Stimulated activated naive CD4-positive, alpha-beta T cell treated with Interleukin-2 at 50 U/mL for 16 hours (primary cell): Measurements from ENCODE around the gene KIF18B.

ENCODE experiments used
- DNase-seq: peaks from one replicate; lab custom pipeline; 2025; lab: John Stamatoyannopoulos, UW

KIF18B gene

DNA sequence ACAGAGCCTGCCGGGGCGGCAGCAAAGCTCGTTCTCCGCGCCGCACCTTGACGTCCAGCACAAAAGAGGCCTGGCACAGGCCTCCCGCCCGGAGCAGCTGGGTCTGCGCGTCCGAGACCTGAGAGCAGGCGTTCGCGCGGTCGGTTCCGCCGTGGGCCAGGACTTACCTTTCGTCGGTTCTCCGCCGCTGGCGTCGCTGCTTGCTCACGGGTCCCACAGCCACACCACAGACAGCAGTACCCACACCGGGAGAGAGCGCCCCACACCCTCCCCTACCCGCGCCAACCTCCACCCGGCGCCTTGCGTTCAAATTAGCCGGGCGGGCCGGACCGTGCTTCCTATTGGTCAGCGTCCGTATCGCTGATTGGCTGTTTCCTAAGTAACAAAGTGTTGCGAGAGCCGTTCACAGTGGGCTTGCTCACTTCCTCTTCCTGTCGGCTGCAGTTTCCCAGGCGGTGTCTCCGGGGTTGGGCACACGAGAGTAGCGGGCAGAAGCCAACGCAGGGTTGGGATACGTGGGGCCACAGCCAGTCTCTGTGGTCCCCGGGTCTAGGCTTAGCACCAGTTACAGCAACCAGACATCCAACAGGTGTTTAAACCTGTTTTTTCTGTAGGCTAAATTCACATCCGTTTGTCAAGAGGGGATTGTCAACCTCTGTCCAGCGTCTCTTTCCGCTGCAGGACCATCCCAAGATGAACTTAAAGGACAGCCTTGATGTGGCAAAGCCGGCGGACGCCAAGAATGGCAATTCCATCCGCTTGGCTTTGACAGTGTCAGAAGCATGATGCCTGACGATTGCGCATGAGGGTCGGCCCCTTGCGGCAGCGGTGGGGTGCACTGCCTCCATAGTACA, at the start of gene KIF18B:
KIF18B (minus strand) TSS at position 313 of the 854 bp plus-strand sequence. CDS start 11,429 bp downstream, outside the sequence.
- peak; percentile 85 for DNase-seq

DNA sequence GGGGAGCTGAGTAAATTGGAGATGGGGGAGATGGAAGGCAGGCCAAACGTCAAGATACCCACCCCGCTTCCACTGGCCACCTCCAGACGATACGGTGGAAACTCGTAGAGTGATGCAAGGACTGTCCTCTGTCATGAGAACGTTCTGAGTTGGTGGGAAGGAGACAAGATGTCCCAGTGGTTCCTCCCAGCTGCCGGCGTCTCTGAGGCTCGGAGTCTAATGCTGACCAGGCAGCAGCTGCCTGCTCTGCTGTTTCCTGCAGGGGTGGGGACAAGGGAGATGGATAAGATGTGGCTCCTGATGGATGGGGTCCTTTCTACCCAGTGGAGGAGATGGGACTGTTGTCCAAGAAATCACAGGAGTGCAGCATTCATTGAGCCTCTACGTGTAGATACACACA, 48.7 kb upstream of the KIF18B start:
- DNase-seq, result no peak

GRCh38 chr17:44995436-44996001, 47.9 kb upstream of the KIF18B start:
- no peak for DNase-seq

DNA sequence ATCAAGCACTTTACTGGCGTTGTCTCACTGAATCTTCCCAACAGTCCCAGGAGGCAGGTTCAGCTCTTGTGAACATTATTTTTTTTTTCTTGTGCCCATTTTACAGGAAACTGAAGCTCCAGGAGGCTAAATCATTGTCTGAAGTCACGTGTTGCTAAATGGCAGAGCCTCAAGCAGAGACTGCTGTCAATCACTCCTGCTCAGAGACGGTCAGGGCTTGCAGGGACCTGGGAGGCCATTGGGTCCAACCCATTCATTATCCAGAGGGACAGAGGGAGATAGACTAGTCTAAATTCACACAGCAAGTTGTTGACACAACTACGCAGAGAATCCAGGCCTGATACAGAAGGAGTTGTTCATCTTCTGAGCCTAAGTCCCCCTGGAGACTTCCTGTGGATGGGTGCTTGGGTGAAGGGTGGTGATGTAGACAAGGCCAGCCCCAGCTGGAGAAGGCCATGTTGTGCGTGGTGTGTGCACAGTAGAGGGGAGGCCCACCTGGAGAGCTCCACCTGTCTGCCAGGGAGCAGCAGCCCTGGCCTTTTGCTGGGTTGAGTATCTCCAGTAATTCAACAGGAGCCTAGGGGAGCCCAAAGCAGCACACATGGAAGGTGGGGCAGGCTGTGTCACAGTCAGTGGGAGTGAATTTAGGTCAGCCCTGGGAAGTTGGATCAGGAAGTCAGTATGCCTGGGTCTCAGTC, 44.8 kb upstream of the KIF18B start:
- DNase-seq, result no peak

DNA sequence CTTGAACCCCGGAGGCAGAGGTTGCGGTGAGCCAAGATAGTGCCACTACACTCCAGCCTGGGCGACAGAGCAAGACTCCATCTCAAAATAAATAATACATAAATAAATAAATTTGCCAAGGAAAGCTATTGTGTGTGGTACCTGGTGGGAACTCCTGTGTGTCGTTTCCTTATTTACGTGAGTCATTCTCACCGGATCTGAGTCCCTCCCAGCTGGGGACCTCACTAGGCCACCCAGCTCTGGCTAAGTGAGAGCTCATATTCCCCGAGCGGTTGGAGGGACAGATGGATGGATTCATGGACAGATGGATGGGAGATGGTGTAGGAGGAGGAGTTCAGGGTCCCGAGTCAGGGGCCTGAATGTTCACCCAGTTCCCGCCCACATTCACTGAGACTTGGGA, 43.4 kb upstream of the KIF18B start:
- DNase-seq, result no peak

DNA sequence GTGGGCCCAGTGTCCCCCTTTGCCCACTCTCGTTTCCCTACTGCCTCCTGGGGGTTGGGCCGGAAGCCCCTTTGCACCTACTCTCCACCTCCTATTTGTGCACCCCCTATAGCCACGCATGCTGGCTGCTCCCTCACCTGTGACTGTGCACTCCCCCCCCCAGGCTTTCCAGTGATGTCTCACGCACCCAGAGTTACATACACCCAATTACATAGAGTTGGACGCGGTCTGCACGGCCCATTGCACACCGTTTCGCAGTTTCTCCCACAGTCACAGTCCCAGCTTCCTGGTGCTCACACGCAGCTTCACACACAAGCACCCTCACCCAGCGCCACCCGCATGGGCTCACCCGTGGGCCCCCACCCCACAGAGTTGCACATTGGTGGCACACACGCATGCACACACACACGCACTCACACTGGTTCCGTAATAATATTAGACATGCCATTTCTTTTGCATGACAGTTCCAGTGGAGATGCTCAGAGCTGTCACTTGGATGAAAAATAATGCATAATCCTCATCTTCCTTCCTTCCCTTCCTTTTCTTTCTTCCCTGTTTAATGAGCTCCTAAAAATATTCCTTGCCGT, 42.1 kb upstream of the KIF18B start:
- no peak for DNase-seq

- DNase-seq, result no peak
These were observed 40.7 kb upstream of the KIF18B start for GRCh38 chr17:44988044-44988942.

GRCh38 chr17:44983563-44983962, 36.0 kb upstream of the KIF18B start:
- DNase-seq, result no peak

DNA sequence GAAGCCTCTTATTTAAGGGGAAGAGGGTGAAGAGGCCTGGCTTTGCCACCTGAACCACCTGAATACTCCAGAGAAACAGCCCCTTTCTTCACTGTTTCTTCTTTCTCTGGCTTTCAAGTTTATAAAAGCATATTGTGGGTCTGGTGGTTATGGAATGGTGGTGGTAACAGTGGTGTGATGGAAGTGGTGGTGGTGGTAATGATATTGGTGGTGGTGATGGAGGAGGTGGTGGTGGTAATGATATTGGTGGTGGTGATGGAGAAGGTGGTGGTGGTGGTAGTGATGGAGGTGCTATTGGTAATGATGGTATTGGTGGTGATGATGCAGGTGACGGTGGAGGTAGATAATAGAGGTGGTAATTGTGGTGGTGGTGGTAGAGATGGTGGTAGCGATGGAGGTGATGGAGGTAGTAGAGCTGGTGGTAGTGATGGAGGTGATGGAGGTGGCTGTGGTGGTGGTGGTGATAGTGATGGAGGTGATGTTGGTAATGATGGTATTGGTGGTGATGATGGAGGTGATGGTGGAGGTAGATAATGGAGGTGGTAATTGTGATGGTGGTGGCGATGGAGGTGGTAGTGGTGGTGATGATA, 34.6 kb upstream of the KIF18B start:
- DNase-seq, result no peak

GRCh38 chr17:44981221-44981968, 33.8 kb upstream of the KIF18B start:
- no peak for DNase-seq

- DNase-seq, result no peak
These were observed 31.9 kb upstream of the KIF18B start for GRCh38 chr17:44979426-44979995.

DNA sequence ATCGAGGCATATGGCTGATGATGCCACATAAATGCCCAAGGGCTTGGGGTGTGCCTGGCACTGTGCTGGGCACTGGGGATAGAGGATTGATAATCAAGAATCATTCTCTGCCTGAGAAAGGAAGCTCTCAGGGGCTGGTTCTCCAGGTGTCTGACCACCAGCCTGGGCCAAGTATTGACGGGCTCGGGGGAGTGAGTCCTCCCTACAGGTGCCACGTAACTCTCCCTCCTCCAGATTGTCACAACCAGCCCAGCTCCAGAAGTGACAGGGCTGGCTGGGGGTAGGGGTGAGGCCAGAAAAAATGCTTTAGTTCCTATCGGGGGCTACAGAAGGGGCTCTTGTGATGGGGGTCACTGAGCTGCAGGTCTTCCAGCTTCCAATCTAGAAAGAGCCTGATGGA, 31.2 kb upstream of the KIF18B start:
- no peak for DNase-seq

- DNase-seq, result no peak
These were observed 30.4 kb upstream of the KIF18B start for GRCh38 chr17:44977814-44978550.

DNA sequence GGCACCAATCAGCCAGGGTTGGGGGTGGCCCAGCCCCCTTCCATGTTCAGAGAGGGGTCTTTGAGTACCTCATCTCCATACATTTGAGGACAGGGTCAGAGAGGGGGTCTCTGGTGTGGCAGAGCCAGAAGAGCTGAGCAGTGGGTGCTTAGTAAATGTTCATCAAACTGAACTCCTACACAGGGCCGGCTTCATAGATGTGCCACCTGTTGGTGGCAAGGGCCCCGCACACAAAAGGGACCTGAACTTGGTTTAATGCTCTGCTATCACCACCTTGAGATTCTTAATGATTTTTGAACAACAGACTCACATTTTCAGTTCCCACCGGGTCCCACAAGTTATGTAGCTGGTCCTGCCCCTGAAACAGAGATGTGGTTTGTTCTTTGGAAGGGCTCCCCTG, 29.5 kb upstream of the KIF18B start:
- DNase-seq, result no peak

DNA sequence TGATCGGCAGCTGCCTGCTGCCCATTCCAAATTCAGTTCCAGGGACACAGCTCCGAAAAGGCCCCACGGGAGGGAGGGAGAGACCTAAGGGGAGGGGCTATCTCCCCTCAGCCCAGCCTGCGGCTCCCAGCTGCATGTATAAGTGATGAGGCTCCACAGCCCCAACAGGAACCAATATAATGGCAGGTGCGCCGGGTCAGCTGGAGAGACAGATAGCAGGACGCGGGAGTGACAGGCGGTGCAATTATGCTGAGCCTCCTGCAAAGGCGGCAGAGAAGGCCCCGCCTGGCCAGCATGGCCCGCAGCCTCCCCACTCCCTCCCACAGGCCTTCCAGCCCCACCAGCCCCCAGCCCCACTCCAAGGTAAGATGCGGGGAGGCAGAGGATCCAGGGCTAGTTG, 28.6 kb upstream of the KIF18B start:
- no peak for DNase-seq

DNA sequence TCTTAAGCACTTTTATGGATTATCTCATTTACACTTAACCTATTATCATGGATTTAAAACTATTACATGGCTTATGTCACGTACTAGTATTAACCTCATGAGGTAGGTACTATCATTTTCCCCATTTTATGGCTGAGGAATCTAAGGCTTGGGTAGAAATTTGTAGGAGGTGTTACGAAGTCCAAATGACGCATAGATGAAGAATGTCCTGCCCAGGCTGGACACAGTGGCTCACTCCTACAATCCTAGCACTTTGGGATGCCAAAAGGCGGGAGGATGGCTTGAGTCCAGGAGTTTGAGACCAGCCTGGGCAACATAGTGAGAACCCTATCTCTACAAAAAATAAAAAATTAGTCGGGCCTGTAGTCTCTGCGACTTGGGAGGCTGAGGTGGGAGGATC, 25.4 kb upstream of the KIF18B start:
- no peak for DNase-seq

DNA sequence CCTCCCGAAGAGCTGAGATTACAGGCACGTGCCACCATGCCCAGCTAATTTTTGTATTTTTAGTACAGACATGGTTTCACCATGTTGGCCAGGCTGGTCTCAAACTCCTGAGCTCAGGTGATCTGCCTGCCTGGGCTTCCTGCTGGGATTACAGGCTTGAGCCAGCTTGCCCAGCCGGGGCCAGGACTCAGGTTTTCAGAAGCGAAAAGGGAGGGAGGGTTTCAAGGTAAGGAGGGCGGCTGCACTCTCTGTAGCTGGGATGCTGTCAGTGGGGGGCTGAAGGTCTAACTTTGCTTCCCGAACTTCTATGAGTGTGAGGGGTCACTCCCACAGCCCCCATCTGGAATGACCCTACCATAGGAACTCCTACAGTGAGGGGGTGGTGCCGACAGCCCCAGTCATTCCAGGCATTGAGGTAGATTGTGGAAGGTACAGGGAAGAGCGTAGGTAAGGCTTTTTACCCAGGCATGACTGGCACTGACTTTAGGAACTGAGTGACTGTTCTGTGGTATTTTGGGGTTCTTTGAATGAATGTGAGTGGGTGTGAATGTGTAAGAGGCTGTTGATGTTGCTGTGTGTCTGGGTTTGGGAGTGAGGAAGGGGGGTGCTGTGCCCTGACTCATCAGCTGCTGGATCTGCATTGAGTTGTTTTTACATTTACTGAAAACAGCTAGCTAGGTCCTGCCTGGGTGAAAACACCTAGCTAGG, 24.4 kb upstream of the KIF18B start:
- DNase-seq, result peak; percentile 69

- no peak for DNase-seq
These were observed 22.7 kb upstream of the KIF18B start for GRCh38 chr17:44970136-44970741.
